ENCODE measurements around the gene COL25A1.
"Not testable (repeated sequence)": the region's sequence is repeated elsewhere in the genome, so short reads cannot be mapped to it uniquely, and the experiment has no call there.

Gene COL25A1

GRCh38 chr4:109166586-109166985 lies 135.9 kb downstream of the COL25A1 start:
- DNase-seq: no peak

- no peak for DNase-seq
These were observed 136.3 kb downstream of the COL25A1 start for GRCh38 chr4:109166126-109166525.

- DNase-seq: no peak
These were observed 138.4 kb downstream of the COL25A1 start for GRCh38 chr4:109164011-109164410.

DNA sequence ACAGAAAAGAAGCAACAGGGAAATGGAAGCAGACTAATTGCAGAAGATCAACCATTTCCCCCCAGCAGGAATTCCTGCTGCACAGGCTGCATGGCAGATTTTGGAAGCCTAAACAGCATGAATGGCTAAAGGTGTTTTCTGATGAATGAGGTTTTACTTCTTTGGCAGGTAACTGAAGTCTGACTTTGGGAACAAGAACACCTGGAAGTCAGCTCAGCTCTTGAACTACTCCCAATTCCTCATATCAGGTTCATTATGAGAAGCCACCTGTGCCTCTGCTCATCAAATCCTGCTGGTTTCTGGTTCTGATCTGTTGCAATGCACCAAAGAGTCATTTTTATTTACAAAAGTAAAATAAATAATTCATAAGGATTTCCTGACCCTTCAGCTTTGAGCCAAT lies 139.0 kb downstream of the COL25A1 start:
- DNase-seq: no peak

DNA sequence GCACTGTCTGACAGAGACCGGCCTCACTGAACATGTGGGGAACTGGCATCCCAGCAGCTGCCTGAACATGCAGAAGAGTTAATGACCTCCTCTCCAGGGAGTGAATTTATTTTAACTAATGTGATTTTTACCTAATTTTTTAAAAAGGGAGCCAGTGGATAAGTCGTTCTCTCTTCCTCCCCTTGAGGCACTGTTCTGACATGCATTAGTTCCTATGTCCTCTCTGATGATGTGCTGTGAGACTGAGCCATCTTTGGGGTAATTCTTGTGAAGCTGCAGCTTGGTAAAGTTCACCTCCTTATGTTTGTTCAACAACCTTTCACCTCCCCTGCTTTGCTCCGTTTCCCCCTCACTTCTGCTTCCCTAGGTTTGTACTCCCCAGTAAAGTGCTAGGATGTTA lies 139.7 kb downstream of the COL25A1 start:
- DNase-seq: no peak

DNA sequence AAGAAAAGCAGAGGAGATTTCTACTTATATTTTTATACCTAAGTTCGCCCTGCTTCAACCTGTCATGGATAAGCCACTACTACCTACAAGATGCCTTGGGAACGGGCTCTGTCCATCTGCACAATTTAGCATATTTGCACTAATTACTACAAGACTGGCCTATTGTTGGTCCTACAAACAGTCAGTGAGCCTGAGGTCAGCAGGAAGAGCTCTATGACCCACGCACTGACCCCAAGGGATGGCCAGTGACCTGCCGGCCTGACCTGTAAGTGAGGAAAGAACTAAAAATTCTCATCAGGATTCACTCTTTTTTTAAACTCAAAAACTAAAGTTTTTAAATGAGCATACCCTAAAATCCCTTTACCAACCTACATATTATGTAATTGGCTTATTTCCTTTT lies 142.0 kb downstream of the COL25A1 start:
- no peak for DNase-seq

GRCh38 chr4:109157696-109158095 lies 144.8 kb downstream of the COL25A1 start:
- DNase-seq: no peak

DNA sequence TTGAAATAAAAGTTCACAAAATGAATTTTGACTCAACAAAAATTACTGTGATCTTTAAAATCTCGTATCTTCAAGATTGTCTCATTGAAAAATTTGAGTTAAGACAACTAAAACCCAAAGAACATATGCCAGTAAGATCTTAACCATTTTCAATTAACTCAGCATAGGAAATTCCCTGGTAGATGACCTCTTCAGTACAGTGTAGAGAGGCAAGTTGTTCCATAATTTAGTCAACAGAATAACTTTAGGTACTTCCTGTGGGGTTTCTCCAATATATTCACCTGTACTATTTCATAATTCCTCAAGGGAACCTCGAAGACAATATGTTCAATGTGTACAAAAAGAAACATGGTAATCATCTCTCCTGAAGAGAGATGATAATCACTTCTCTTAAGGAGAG lies 145.3 kb downstream of the COL25A1 start:
- DNase-seq: no peak

DNA sequence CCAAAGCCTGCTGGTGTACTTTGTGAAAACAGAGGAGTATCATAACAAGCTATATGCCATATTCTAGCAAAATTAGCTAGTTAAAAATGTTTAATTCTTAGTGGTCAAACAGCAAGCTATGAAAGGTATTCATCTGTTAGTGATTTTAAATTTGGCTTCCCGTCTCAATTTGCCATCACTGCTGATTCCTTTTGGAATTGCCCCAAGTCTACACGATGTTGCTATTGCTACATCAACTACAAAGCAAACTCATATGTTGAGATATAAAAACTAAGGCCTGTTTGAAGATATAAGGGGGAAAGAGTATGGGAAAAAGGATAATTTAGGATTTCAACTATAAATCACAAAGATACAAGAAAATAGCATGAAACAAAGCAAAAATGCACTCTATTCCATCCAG lies 146.1 kb downstream of the COL25A1 start:
- DNase-seq: no peak

DNA sequence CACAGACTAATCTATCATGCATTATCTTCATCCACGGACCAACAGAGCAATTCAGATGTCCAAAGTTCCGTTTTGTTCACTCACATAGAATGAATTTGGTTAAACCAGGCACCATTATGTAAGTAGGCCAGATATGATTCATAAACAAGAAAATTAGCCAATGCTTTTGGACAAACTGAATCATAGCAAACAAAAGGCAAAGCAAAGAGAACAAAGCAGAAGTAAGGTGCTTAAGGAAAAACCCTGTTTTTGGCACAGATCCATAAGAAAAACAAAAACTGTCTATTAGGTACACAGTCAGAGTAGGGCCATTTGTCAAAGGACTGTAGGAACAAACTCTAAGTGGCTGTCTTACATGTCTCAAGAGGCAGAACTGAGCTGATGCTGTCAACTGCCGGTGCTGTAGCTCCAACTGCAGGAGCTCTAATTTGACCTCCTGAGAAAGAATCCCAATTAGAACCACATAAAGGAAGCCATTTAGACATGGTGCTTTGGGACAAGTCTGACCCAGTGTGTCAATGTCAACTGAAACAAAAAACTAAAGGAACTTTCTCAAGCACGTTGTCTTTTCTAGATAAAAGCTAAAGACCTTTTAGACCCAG lies 146.7 kb downstream of the COL25A1 start:
- DNase-seq: no peak

- no peak for DNase-seq
These were observed 147.4 kb downstream of the COL25A1 start for GRCh38 chr4:109155084-109155483.

DNA sequence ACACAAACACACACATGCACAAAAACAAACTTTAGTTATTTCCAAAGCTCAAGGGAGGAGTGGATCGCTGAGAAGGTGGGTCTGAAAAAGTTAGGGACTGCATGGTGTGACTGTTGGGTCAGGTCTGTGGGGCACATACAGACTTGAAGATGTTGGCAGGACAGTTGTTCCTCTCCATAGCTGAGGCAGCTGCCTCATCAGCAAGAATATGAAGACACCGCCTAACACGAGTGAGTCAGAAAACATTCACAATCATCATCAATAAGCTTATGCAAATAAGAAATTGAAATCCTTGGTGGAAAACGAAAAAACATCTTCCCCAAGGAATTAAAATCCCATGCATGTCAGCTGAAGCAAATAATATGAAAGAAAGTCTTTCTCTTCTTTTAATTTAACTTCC lies 148.0 kb downstream of the COL25A1 start:
- no peak for DNase-seq

DNA sequence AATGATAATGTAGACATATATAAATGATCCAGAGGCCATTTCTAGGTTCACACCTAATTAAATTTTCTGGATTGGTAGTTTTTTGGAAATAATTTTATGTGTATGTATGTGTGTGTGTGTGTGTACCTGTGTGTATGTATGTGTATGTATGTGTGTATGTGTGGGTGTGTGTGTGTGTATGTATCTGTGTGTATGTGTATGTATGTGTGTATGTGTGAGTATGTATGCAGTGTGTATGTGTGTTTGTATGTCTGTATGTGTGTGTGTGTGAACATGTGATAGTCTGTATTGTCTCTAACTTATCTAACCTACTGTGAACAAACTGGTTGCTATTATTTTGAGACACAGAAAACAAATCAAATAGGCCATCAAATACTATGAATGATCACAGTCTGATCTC lies 152.6 kb downstream of the COL25A1 start:
- no peak for DNase-seq

DNA sequence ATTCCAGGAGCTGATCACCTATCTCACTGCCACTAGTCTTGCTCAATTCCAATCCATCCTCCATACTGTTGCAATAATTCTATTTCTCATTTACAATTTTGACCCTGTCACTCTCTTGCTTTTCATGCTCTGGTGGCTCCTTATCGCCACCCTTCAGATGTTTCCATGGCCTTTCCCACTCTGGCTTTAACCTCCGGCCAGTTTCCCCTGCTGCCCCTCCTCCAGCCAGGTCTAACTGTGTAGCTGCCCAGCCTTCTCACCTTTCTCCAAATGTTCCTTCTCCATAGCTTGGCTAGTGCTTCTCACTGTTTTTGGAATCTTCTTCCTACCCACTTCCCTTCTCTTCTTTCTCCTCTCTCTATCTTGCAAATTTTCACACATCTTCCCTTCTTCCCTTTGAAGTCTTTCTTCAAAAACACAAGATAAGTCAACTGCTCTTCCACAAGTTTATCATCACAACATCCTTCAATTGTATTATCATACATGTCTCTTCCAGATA lies 153.8 kb downstream of the COL25A1 start:
- no peak for DNase-seq

DNA sequence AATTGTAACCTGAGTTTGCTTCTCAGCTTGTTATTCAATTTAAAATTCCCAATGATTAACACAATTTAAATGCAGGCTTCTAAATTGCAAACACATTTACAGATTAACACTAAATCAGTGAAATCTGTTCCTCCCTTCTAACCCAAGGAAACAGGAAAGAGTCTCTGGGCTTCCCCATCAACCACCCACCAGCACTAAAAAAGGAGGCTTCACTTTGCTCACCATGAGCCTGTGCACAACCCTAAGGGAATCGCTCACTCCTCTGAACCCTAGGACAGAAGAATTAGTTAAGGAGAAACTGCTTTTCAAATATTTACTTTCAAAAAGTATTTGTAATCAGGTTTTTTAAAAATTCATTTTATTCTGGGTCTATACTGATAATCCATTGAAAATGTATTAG lies 155.3 kb downstream of the COL25A1 start:
- DNase-seq: no peak

DNA sequence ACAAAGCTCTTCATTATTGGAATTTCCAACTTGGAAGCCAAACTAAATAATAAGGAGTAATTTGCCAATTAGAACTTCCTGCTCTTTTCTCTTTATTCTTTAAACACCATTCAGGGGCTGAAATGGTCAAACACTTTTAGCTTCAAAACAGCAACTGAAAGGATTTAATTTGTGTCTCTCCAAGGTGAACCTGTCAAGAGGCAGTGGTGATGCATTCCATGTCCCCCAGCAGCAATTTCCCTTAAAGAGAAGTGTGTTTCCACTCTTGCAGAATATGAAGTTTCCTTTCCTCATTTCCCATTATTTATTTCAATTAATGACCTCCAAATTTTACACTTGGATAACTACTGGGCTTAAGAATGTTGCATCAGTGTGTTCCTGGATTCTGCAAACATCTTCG lies 156.0 kb downstream of the COL25A1 start:
- DNase-seq: no peak

GRCh38 chr4:109138125-109138524 lies 164.3 kb downstream of the COL25A1 start:
- DNase-seq: not testable (repeated sequence)

GRCh38 chr4:109134921-109135320 lies 167.5 kb downstream of the COL25A1 start:
- DNase-seq: no peak

DNA sequence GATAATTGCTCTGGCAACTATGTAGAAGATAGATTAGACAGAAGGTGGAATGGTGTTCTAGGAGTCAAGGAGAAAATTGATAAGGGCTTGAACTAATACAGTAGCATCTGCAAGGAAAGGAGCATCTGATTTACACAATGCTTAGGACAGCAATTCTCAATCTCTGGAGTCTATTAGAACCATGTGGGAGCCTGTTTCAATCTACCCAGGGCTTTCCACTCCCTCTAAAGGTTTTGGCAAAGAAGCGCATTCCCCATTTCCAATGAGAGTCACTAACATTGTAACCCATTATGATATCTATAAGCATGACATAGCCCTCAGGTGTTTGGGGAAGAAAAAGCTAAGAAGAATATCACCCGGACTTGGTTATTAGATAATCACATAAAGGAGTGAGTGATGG lies 168.2 kb downstream of the COL25A1 start:
- no peak for DNase-seq

- DNase-seq: no peak
These were observed 170.9 kb downstream of the COL25A1 start for GRCh38 chr4:109131559-109131958.

GRCh38 chr4:109128589-109128988 lies 173.9 kb downstream of the COL25A1 start:
- no peak for DNase-seq

DNA sequence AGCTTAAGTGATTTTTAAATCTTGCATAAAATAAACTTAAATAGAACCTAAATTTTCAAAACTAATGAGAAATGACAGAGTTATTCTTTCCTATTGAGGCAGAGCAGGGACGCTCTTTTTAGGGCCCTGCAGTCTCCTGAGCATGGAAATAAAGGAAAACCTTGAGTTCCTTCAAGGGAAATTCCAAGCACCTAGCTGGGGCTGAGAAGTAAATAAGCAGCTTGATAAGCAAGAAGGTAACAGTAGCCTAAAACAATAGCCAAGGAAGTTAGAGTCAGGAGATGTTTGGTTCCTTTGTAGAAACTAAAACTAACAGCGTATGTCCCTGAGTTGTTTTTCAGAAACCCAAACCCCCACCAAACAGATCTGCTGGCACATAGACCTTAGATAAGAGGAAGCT lies 174.6 kb downstream of the COL25A1 start:
- DNase-seq: no peak

DNA sequence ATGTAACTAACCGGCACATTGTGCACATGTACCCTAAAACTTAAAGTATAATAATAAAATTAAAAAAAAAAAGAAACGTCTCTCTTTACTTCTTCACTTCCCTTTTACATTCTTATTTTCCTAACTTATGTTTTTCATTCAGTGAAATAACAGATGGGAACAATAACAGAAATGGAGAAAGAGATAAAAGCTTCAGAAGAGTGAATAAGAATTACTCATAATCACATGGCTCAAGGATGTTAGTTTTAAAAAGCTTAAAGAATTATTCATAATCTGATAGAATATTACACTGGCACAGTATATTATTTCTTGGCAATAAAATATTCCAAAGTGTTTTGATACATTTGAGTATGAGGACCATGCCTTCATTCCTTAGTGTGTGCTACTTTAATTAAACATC lies 175.6 kb downstream of the COL25A1 start:
- DNase-seq: no peak

DNA sequence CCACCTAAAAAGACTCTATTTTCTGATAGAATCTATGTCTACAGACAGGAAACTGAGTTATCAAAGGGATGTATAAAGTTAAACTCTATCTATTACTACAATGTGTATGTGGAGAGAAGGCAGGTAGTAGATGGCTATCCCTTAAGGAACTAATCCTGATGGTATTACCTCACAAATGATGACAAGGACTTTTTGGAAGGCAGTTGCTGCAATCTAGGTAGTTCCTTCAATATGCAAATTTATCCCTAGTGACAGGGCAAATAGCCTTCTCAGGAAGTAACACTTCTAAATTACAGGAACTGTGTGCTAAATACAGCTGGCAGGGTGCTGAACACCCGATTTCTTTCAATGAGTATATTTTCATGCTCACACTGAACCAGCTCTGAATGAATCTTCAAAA lies 177.4 kb downstream of the COL25A1 start:
- no peak for DNase-seq

- DNase-seq: no peak
These were observed 178.5 kb downstream of the COL25A1 start for GRCh38 chr4:109123951-109124350.

- no peak for DNase-seq
These were observed 180.9 kb downstream of the COL25A1 start for GRCh38 chr4:109121561-109121960.
